H9 (cell line): Measurements from ENCODE around the gene ZMYM2. TPM values are rescaled to one million over a fixed set of nuclear protein-coding genes. Genes with fewer than 3 reads are reported as not detected.

Experiments
- DNase-seq: peaks from one replicate; pipeline ENCODE4 v3.0.0-alpha.2; 2017
- H2AFZ ChIP-seq: one replicate; pipeline ENCODE4 v1.6.1; 2013; ENCODE audit warnings: mild to moderate bottlenecking, low read length, control low read depth, moderate library complexity
- H2AK5ac ChIP-seq: 2 replicates; pipeline ENCODE4 v1.6.1; 2013; ENCODE audit warnings: low read length, control low read depth, mixed read lengths; ENCODE audit not compliant: insufficient read length
- H2BK120ac ChIP-seq: one replicate; pipeline ENCODE4 v1.6.1; 2013; ENCODE audit warnings: low read depth, mild to moderate bottlenecking, low read length, control low read depth, inconsistent platforms; ENCODE audit not compliant: poor library complexity, severe bottlenecking
- H2BK12ac ChIP-seq: 2 replicates; pipeline ENCODE4 v1.6.1; 2013; ENCODE audit warnings: low read length, control low read depth, mixed read lengths, low read depth; ENCODE audit not compliant: insufficient read length
- H2BK15ac ChIP-seq: 2 replicates; pipeline ENCODE4 v1.6.1; 2013; ENCODE audit warnings: low read depth, low read length, control low read depth
- H2BK20ac ChIP-seq: one replicate; pipeline ENCODE4 v1.6.1; 2013; ENCODE audit warnings: low read depth, mild to moderate bottlenecking, low read length, control low read depth, inconsistent platforms; ENCODE audit not compliant: poor library complexity, severe bottlenecking
- H2BK5ac ChIP-seq: 2 replicates; pipeline ENCODE4 v1.6.1; 2013; ENCODE audit warnings: low read length, control low read depth, mixed read lengths; ENCODE audit not compliant: insufficient read length
- H3K14ac ChIP-seq: 2 replicates; pipeline ENCODE4 v1.6.1; 2013; ENCODE audit warnings: low read length, control low read depth; ENCODE audit not compliant: insufficient read depth
- H3K18ac ChIP-seq: 2 replicates; pipeline ENCODE4 v1.6.1; 2013; ENCODE audit warnings: low read depth, mild to moderate bottlenecking, mixed read lengths, low read length, control low read depth; ENCODE audit not compliant: insufficient read length
- H3K23ac ChIP-seq: 2 replicates; pipeline ENCODE4 v1.6.1; 2013; ENCODE audit warnings: low read length, control low read depth, mixed read lengths, low read depth; ENCODE audit not compliant: insufficient read length
- H3K23me2 ChIP-seq: 2 replicates; pipeline ENCODE4 v1.6.1; 2013; ENCODE audit warnings: low read depth, mild to moderate bottlenecking, mixed read lengths, low read length, control low read depth; ENCODE audit not compliant: insufficient read length, poor library complexity, severe bottlenecking
- H3K27ac ChIP-seq: 2 replicates; pipeline ENCODE4 v1.5.1; 2013; ENCODE audit warnings: low read length, control low read depth, mixed read lengths, low read depth; ENCODE audit not compliant: insufficient read length
- H3K27me3 ChIP-seq: 2 replicates; pipeline ENCODE4 v1.6.1; 2013; ENCODE audit warnings: low read length, control low read depth, inconsistent platforms; ENCODE audit not compliant: insufficient read depth
- H3K4ac ChIP-seq: 2 replicates; pipeline ENCODE4 v1.6.1; 2013; ENCODE audit warnings: low read depth, mild to moderate bottlenecking, control low read depth, inconsistent platforms, low read length, moderate library complexity
- H3K4me1 ChIP-seq: 2 replicates; pipeline ENCODE4 v1.6.1; 2013; ENCODE audit warnings: low read length, control low read depth, inconsistent platforms; ENCODE audit not compliant: insufficient read depth
- H3K4me2 ChIP-seq: 2 replicates; pipeline ENCODE4 v1.6.1; 2013; ENCODE audit warnings: low read length, control low read depth, mixed read lengths; ENCODE audit not compliant: insufficient read length, insufficient read depth
- H3K56ac ChIP-seq: 2 replicates; pipeline ENCODE4 v1.6.1; 2013; ENCODE audit warnings: low read depth, mild to moderate bottlenecking, mixed read lengths, low read length, control low read depth; ENCODE audit not compliant: insufficient read length
- H3K79me1 ChIP-seq: 2 replicates; pipeline ENCODE4 v1.6.1; 2013; ENCODE audit warnings: low read depth, mild to moderate bottlenecking, moderate library complexity, low read length, control low read depth, inconsistent platforms; ENCODE audit not compliant: insufficient read depth, poor library complexity, severe bottlenecking
- H3K79me2 ChIP-seq: 2 replicates; pipeline ENCODE4 v1.6.1; 2013; ENCODE audit warnings: low read length, control low read depth, inconsistent platforms; ENCODE audit not compliant: insufficient read depth
- H3K9ac ChIP-seq: 2 replicates; pipeline ENCODE4 v1.6.1; 2013; ENCODE audit warnings: low read length, control low read depth, mixed read lengths; ENCODE audit not compliant: insufficient read length; ENCODE audit errors: extremely low read depth
- H3K9me3 ChIP-seq: one replicate; pipeline ENCODE4 v1.6.1; 2013; ENCODE audit warnings: low read depth, low read length, inconsistent platforms; ENCODE audit not compliant: control insufficient read depth
- H3T11ph ChIP-seq: one replicate; pipeline ENCODE4 v1.6.1; 2013; ENCODE audit warnings: mild to moderate bottlenecking, low read length, control low read depth, inconsistent platforms
- H4K20me1 ChIP-seq: one replicate; pipeline ENCODE4 v1.6.1; 2013; ENCODE audit not compliant: control insufficient read depth, insufficient read length, insufficient read depth
- H4K5ac ChIP-seq: 2 replicates; pipeline ENCODE4 v1.6.1; 2013; ENCODE audit warnings: low read depth, mild to moderate bottlenecking, mixed read lengths, low read length, control low read depth; ENCODE audit not compliant: insufficient read length
- H4K8ac ChIP-seq: replicated peaks from 2 replicates; pipeline ENCODE4 v1.6.1; 2013; ENCODE audit warnings: low read length, control low read depth, mixed read lengths, low read depth; ENCODE audit not compliant: insufficient read length
- H4K91ac ChIP-seq: 2 replicates; pipeline ENCODE4 v1.6.1; 2013; ENCODE audit warnings: low read depth, mild to moderate bottlenecking, moderate library complexity, mixed read lengths, low read length, control low read depth; ENCODE audit not compliant: insufficient read length
- H3K27ac Mint-ChIP-seq, 3 experiments: 2 replicates in 2 of 3; 3 replicates in 1 of 3; pipeline ENCODE4 v1.8.0; 2020 to 2021; ENCODE audit warnings: mixed read lengths in 3 of 3, mild to moderate bottlenecking in 1 of 3, moderate library complexity in 1 of 3
- H3K27me3 Mint-ChIP-seq: 2 replicates; pipeline ENCODE4 v1.8.0; 2021; ENCODE audit warnings: low read depth, mild to moderate bottlenecking, moderate library complexity, mixed read lengths
- H3K36me3 Mint-ChIP-seq, 3 experiments: 2 replicates in 2 of 3; 3 replicates in 1 of 3; pipeline ENCODE4 v1.8.0; 2020 to 2021; ENCODE audit warnings: low read depth in 3 of 3, mixed read lengths in 3 of 3; ENCODE audit not compliant: insufficient read depth in 1 of 3
- H3K4me1 Mint-ChIP-seq, 2 experiments: 2 replicates each; pipeline ENCODE4 v1.8.0; 2020; ENCODE audit warnings: mixed read lengths in 2 of 2
- H3K4me3 Mint-ChIP-seq, 2 experiments: 2 replicates in 1 of 2; 3 replicates in 1 of 2; pipeline ENCODE4 v1.8.0; 2020 to 2021; ENCODE audit warnings: mild to moderate bottlenecking in 2 of 2, mixed read lengths in 2 of 2, moderate library complexity in 1 of 2
- H3K9me3 Mint-ChIP-seq, 2 experiments: 2 replicates in 1 of 2; 3 replicates in 1 of 2; pipeline ENCODE4 v1.8.0; 2020; ENCODE audit warnings: mild to moderate bottlenecking in 2 of 2, mixed read lengths in 2 of 2, moderate library complexity in 1 of 2
- CTCF ChIP-seq: fragments of 200-600 bp; sonication (generic); conservative IDR thresholded peaks from 3 replicates; pipeline ENCODE4 v1.8.0; 2021; ENCODE audit warnings: antibody characterized with exemption, mild to moderate bottlenecking
- WGBS: extraction: QIAGEN DNeasy Blood & Tissue Kit; methylation state at CpG from one replicate; pipeline ENCODE4 v1.1.7; 2013; ENCODE audit warnings: missing lambda C conversion rate, low lambda C conversion rate, mixed read lengths; ENCODE audit not compliant: insufficient read length; ENCODE audit errors: extremely low coverage; 5-methylcytosine and 5-hydroxymethylcytosine counted together
- total RNA-seq: library from RNA; stranded (reverse); gene quantifications from 2 replicates; pipeline ENCODE4 v1.2.1, GENCODE V29; 2021

The ZMYM2 gene
- total RNA-seq, 1 experiment from 2014 or later = 173 TPM

- no peak for DNase-seq
- Histone ChIP-seq H3K79me2 (no peaks in the 10 kb centered on the region; the same call in 1 of the 2 replicates), H3K79me1 (no peaks in the 10 kb centered on the region), H4K91ac (no peak overlapping the region), H3K4me1 (no peaks in the 10 kb centered on the region), H4K20me1 (no peaks in the 10 kb centered on the region), H2BK15ac (no peak overlapping the region), H3K18ac (no peak overlapping the region), H2BK120ac (no peak overlapping the region), H2BK20ac (no peak overlapping the region), H2BK5ac (no peak overlapping the region), H3K4me2 (no peak overlapping the region), H3K27me3 (no peaks in the 10 kb centered on the region), H3K4ac (no peak overlapping the region), H2AFZ (no peak overlapping the region), H2BK12ac (no peak overlapping the region), H4K8ac (no peak overlapping the region), H3K9ac (no peak overlapping the region), H2AK5ac (no peak overlapping the region), H3K23ac (no peak overlapping the region), H3K14ac (no peak overlapping the region), H3K9me3 (no peaks in the 10 kb centered on the region), H4K5ac (no peak overlapping the region), H3T11ph (no peak overlapping the region), H3K56ac (no peak overlapping the region), H3K23me2 (no peaks in the 10 kb centered on the region), H3K27ac (no peak overlapping the region)
- Mint-ChIP-seq H3K36me3 (peaks cover 31 to 68% (median 53%) of the 10 kb centered on the region in 3 experiments), H3K27me3 (no peaks in the 10 kb centered on the region; the same call in 1 of the 2 replicates), H3K4me3 (no peak overlapping the region), H3K27ac (peak overlapping the region; percentile 13 to 97 (median 81); a peak in 4 of 7 replicates), H3K4me1 (peaks cover 12 to 19% of the 10 kb centered on the region in 2 experiments), H3K9me3 (no peaks in the 10 kb centered on the region)
- no CpG with 5 or more reads among the region's 1 CpG for WGBS
- TF ChIP-seq CTCF = no peak
Measured at GRCh38 chr13:20044086-20044485, 85.6 kb downstream of the ZMYM2 start.
